Measurements from ENCODE around the gene PDGFA.

PDGFA gene

GRCh38 chr7:471191-471865, 48.3 kb downstream of the PDGFA start:
- DNase-seq: no peak

- DNase-seq: no peak
Measured at GRCh38 chr7:469563-469961, 50.1 kb downstream of the PDGFA start.

- no peak for DNase-seq
Measured at GRCh38 chr7:468681-469562, 50.7 kb downstream of the PDGFA start.

- no peak for DNase-seq
Measured at GRCh38 chr7:467856-468545, 51.6 kb downstream of the PDGFA start.

- DNase-seq: no peak
Measured at GRCh38 chr7:467393-467828, 52.2 kb downstream of the PDGFA start.

- DNase-seq: no peak
Measured at GRCh38 chr7:466465-467191, 53.0 kb downstream of the PDGFA start.

GRCh38 chr7:465710-466400, 53.8 kb downstream of the PDGFA start:
- no peak for DNase-seq

GRCh38 chr7:464454-465401, 54.9 kb downstream of the PDGFA start:
- no peak for DNase-seq

GRCh38 chr7:463817-464453, 55.7 kb downstream of the PDGFA start:
- no peak for DNase-seq

GRCh38 chr7:463362-463781, 56.3 kb downstream of the PDGFA start:
- no peak for DNase-seq

- DNase-seq: no peak
Measured at GRCh38 chr7:462173-463103, 57.2 kb downstream of the PDGFA start.

- DNase-seq: no peak
Measured at GRCh38 chr7:461453-462172, 58.0 kb downstream of the PDGFA start.

- no peak for DNase-seq
Measured at GRCh38 chr7:461117-461452, 58.6 kb downstream of the PDGFA start.

- DNase-seq: no peak
Measured at GRCh38 chr7:460374-461116, 59.1 kb downstream of the PDGFA start.

- DNase-seq: no peak
Measured at GRCh38 chr7:459584-460373, 59.9 kb downstream of the PDGFA start.

- no peak for DNase-seq
Measured at GRCh38 chr7:458511-459245, 61.0 kb downstream of the PDGFA start.

All from NCI-H1436 treated with DMSO at 0.1 percent for 48 hours (cell line).